Measurements from ENCODE around the gene HADHA. TPM values are rescaled to one million over a fixed set of nuclear protein-coding genes. Genes with fewer than 3 reads are reported as not detected.
"Not testable (repeated sequence)": the region's sequence is repeated elsewhere in the genome, so short reads cannot be mapped to it uniquely, and the experiment has no call there.

Gene HADHA
- total and polyA plus RNA-seq, 5 donors from 2014 or later, result 68.8 to 140 (median 131) TPM

- H3K9me3 Mint-ChIP-seq, result no peaks in the 10 kb centered on the region
- H3K36me3 ChIP-seq (ENCODE audit: control insufficient read depth, insufficient read depth, low read length), result peaks cover 89% of the 10 kb centered on the region
These were observed 35.5 kb upstream of the HADHA start for GRCh38 chr2:26279886-26280285.

GRCh38 chr2:26276484-26277227, 32.2 kb upstream of the HADHA start:
- peaks cover 35% of the 10 kb centered on the region for H3K36me3 Mint-ChIP-seq
- ATAC-seq (ENCODE audit: low read depth in 2 of 2) (no peak), DNase-seq (no peak)
- H3K4me3 ChIP-seq (ENCODE audit: low read depth, low read length), result no peak overlapping the region
- no peaks in the 10 kb centered on the region for H3K27me3 ChIP-seq (ENCODE audit: control insufficient read depth, insufficient read depth, low read length)
- no peaks in the 10 kb centered on the region for H3K27me3 Mint-ChIP-seq
- H3K27ac ChIP-seq (ENCODE audit: insufficient read depth, low read length, poor library complexity, severe bottlenecking), result no peak overlapping the region
- H3K9me3 Mint-ChIP-seq, result no peaks in the 10 kb centered on the region
- peaks cover 78% of the 10 kb centered on the region for H3K36me3 ChIP-seq (ENCODE audit: control insufficient read depth, insufficient read depth, low read length)
- H3K4me3 Mint-ChIP-seq, result no peak overlapping the region
- H3K9me3 ChIP-seq (ENCODE audit: control insufficient read depth in 2 of 2, low read length in 2 of 2), result no peaks in the 10 kb centered on the region
- no peaks in the 10 kb centered on the region for H3K4me1 ChIP-seq (ENCODE audit: control insufficient read depth, insufficient read depth, low read length, poor library complexity, severe bottlenecking)
- peaks cover 0 to 6% (median 3%) of the 10 kb centered on the region in 4 donors for H3K4me1 Mint-ChIP-seq
- H3K27ac Mint-ChIP-seq, result no peak overlapping the region

More at GRCh38 chr2:26279886-26280285, 35.5 kb upstream of the HADHA start:
- ATAC-seq (ENCODE audit: low read depth in 2 of 2), result no peak
- Histone ChIP-seq H3K4me1 (ENCODE audit: control insufficient read depth, insufficient read depth, low read length, poor library complexity, severe bottlenecking) (no peaks in the 10 kb centered on the region), H3K4me3 (ENCODE audit: low read depth, low read length) (no peak overlapping the region), H3K27me3 (ENCODE audit: control insufficient read depth, insufficient read depth, low read length) (no peaks in the 10 kb centered on the region), H3K9me3 (ENCODE audit: control insufficient read depth in 2 of 2, low read length in 2 of 2) (no peaks in the 10 kb centered on the region), H3K27ac (ENCODE audit: insufficient read depth, low read length, poor library complexity, severe bottlenecking) (no peak overlapping the region)
- Mint-ChIP-seq H3K4me3 (no peak overlapping the region), H3K36me3 (peaks cover 50% of the 10 kb centered on the region), H3K4me1 (peaks cover 0 to 6% (median 1%) of the 10 kb centered on the region in 4 donors), H3K27ac (no peak overlapping the region), H3K27me3 (no peaks in the 10 kb centered on the region)
- no peak for DNase-seq

GRCh38 chr2:26274058-26274613, 29.7 kb upstream of the HADHA start:
- ATAC-seq (ENCODE audit: low read depth in 2 of 2) (no peak), DNase-seq (no peak)
- Histone ChIP-seq H3K9me3 (ENCODE audit: control insufficient read depth in 2 of 2, low read length in 2 of 2) (no peaks in the 10 kb centered on the region), H3K27ac (ENCODE audit: insufficient read depth, low read length, poor library complexity, severe bottlenecking) (no peak overlapping the region), H3K4me3 (ENCODE audit: low read depth, low read length) (no peak overlapping the region), H3K4me1 (ENCODE audit: control insufficient read depth, insufficient read depth, low read length, poor library complexity, severe bottlenecking) (no peaks in the 10 kb centered on the region), H3K36me3 (ENCODE audit: control insufficient read depth, insufficient read depth, low read length) (peaks cover 54% of the 10 kb centered on the region), H3K27me3 (ENCODE audit: control insufficient read depth, insufficient read depth, low read length) (no peaks in the 10 kb centered on the region)
- H3K36me3 Mint-ChIP-seq, result peaks cover 20% of the 10 kb centered on the region
- no peak overlapping the region for H3K27ac Mint-ChIP-seq
- H3K9me3 Mint-ChIP-seq, result no peaks in the 10 kb centered on the region
- peaks cover 2 to 14% (median 11%) of the 10 kb centered on the region in 4 donors for H3K4me1 Mint-ChIP-seq
- H3K4me3 Mint-ChIP-seq, result no peak overlapping the region
- H3K27me3 Mint-ChIP-seq, result no peaks in the 10 kb centered on the region

GRCh38 chr2:26273501-26273900, 29.1 kb upstream of the HADHA start:
- DNase-seq, result no peak
- Mint-ChIP-seq H3K4me3 (no peak overlapping the region), H3K4me1 (peaks cover 2 to 14% (median 12%) of the 10 kb centered on the region in 4 donors), H3K27me3 (no peaks in the 10 kb centered on the region), H3K36me3 (peaks cover 16% of the 10 kb centered on the region), H3K9me3 (no peaks in the 10 kb centered on the region), H3K27ac (peak overlapping the region in 1 of 3 donors; percentile 13)
- Histone ChIP-seq H3K4me3 (ENCODE audit: low read depth, low read length) (no peak overlapping the region), H3K27me3 (ENCODE audit: control insufficient read depth, insufficient read depth, low read length) (no peaks in the 10 kb centered on the region), H3K36me3 (ENCODE audit: control insufficient read depth, insufficient read depth, low read length) (peaks cover 48% of the 10 kb centered on the region), H3K9me3 (ENCODE audit: control insufficient read depth in 2 of 2, low read length in 2 of 2) (no peaks in the 10 kb centered on the region), H3K4me1 (ENCODE audit: control insufficient read depth, insufficient read depth, low read length, poor library complexity, severe bottlenecking) (no peaks in the 10 kb centered on the region), H3K27ac (ENCODE audit: insufficient read depth, low read length, poor library complexity, severe bottlenecking) (no peak overlapping the region)
- no peak for ATAC-seq (ENCODE audit: low read depth in 2 of 2)

GRCh38 chr2:26270373-26270772, 25.9 kb upstream of the HADHA start:
- Histone ChIP-seq H3K4me1 (ENCODE audit: control insufficient read depth, insufficient read depth, low read length, poor library complexity, severe bottlenecking) (no peaks in the 10 kb centered on the region), H3K9me3 (ENCODE audit: control insufficient read depth in 2 of 2, low read length in 2 of 2) (no peaks in the 10 kb centered on the region), H3K27me3 (ENCODE audit: control insufficient read depth, insufficient read depth, low read length) (no peaks in the 10 kb centered on the region), H3K27ac (ENCODE audit: insufficient read depth, low read length, poor library complexity, severe bottlenecking) (no peak overlapping the region), H3K4me3 (ENCODE audit: low read depth, low read length) (no peak overlapping the region), H3K36me3 (ENCODE audit: control insufficient read depth, insufficient read depth, low read length) (peaks cover 20% of the 10 kb centered on the region)
- no peak overlapping the region for H3K4me3 Mint-ChIP-seq
- H3K9me3 Mint-ChIP-seq, result no peaks in the 10 kb centered on the region
- H3K27me3 Mint-ChIP-seq, result no peaks in the 10 kb centered on the region
- ATAC-seq (ENCODE audit: low read depth in 2 of 2), result no peak
- DNase-seq, result no peak
- peak overlapping the region in 2 of 3 donors; percentile 10 to 58 for H3K27ac Mint-ChIP-seq
- peaks cover 2 to 13% (median 10%) of the 10 kb centered on the region in 4 donors for H3K4me1 Mint-ChIP-seq
- peaks cover 16% of the 10 kb centered on the region for H3K36me3 Mint-ChIP-seq

GRCh38 chr2:26269571-26270158, 25.2 kb upstream of the HADHA start:
- Mint-ChIP-seq H3K27ac (no peak overlapping the region), H3K36me3 (peaks cover 16% of the 10 kb centered on the region), H3K4me1 (peaks cover 2 to 13% (median 10%) of the 10 kb centered on the region in 4 donors), H3K9me3 (no peaks in the 10 kb centered on the region), H3K27me3 (no peaks in the 10 kb centered on the region), H3K4me3 (no peak overlapping the region)
- no peak for DNase-seq
- H3K36me3 ChIP-seq (ENCODE audit: control insufficient read depth, insufficient read depth, low read length), result peaks cover 15% of the 10 kb centered on the region
- H3K4me3 ChIP-seq (ENCODE audit: low read depth, low read length), result no peak overlapping the region
- no peaks in the 10 kb centered on the region for H3K27me3 ChIP-seq (ENCODE audit: control insufficient read depth, insufficient read depth, low read length)
- H3K27ac ChIP-seq (ENCODE audit: insufficient read depth, low read length, poor library complexity, severe bottlenecking), result no peak overlapping the region
- ATAC-seq (ENCODE audit: low read depth in 2 of 2), result no peak
- H3K9me3 ChIP-seq (ENCODE audit: control insufficient read depth in 2 of 2, low read length in 2 of 2), result no peaks in the 10 kb centered on the region
- no peaks in the 10 kb centered on the region for H3K4me1 ChIP-seq (ENCODE audit: control insufficient read depth, insufficient read depth, low read length, poor library complexity, severe bottlenecking)

- peaks cover 18% of the 10 kb centered on the region for H3K36me3 Mint-ChIP-seq
- H3K27ac Mint-ChIP-seq; H3K27me3 Mint-ChIP-seq; H3K4me3 ChIP-seq (ENCODE audit: low read depth, low read length); ATAC-seq (ENCODE audit: low read depth in 2 of 2); H3K36me3 ChIP-seq (ENCODE audit: control insufficient read depth, insufficient read depth, low read length); H3K4me1 ChIP-seq (ENCODE audit: control insufficient read depth, insufficient read depth, low read length, poor library complexity, severe bottlenecking); H3K9me3 Mint-ChIP-seq; H3K27ac ChIP-seq (ENCODE audit: insufficient read depth, low read length, poor library complexity, severe bottlenecking); H3K27me3 ChIP-seq (ENCODE audit: control insufficient read depth, insufficient read depth, low read length); H3K9me3 ChIP-seq (ENCODE audit: control insufficient read depth in 2 of 2, low read length in 2 of 2); DNase-seq; H3K4me3 Mint-ChIP-seq: not testable (repeated sequence)
- H3K4me1 Mint-ChIP-seq, result peaks cover 2 to 13% (median 10%) of the 10 kb centered on the region in 4 donors
These were observed 24.4 kb upstream of the HADHA start for GRCh38 chr2:26268670-26269385.

Data from CD4-positive, CD25-positive, alpha-beta regulatory T cell (primary cell).